PFSK-1 (cell line): ENCODE measurements around the gene PTTG1IP.

Experiments used
- FOXP2 ChIP-seq: optimal IDR thresholded peaks from 2 replicates; pipeline ENCODE3; 2011; ENCODE audit warnings: borderline replicate concordance, control low read depth, inconsistent platforms; ENCODE audit not compliant: insufficient read depth; ENCODE audit errors: extremely low read length, extremely low read depth
- POLR2AphosphoS5 ChIP-seq: IDR thresholded peaks from 2 replicates; pipeline ENCODE4 v1.6.1; 2012; ENCODE audit warnings: low read depth, mild to moderate bottlenecking, control low read depth, low read length, moderate library complexity
- REST ChIP-seq, 2 experiments: IDR thresholded peaks; 2 replicates each; pipeline versions ENCODE4 v1.6.1 to v1.8.0; 2011 to 2012; ENCODE audit warnings: low read depth in 2 of 2, low read length in 2 of 2, control low read depth in 1 of 2, inconsistent platforms in 1 of 2, mild to moderate bottlenecking in 1 of 2, moderate library complexity in 1 of 2; ENCODE audit not compliant: insufficient read depth in 1 of 2
- SIN3A ChIP-seq: IDR thresholded peaks from 2 replicates; pipeline ENCODE4 v1.6.1; 2012; ENCODE audit warnings: mild to moderate bottlenecking, low read length, moderate library complexity, borderline replicate concordance; ENCODE audit not compliant: insufficient read depth
- TAF1 ChIP-seq: IDR thresholded peaks from 2 replicates; pipeline ENCODE4 v1.6.1; 2012; ENCODE audit warnings: low read length, control low read depth, borderline replicate concordance; ENCODE audit not compliant: insufficient read depth

The PTTG1IP gene

DNA sequence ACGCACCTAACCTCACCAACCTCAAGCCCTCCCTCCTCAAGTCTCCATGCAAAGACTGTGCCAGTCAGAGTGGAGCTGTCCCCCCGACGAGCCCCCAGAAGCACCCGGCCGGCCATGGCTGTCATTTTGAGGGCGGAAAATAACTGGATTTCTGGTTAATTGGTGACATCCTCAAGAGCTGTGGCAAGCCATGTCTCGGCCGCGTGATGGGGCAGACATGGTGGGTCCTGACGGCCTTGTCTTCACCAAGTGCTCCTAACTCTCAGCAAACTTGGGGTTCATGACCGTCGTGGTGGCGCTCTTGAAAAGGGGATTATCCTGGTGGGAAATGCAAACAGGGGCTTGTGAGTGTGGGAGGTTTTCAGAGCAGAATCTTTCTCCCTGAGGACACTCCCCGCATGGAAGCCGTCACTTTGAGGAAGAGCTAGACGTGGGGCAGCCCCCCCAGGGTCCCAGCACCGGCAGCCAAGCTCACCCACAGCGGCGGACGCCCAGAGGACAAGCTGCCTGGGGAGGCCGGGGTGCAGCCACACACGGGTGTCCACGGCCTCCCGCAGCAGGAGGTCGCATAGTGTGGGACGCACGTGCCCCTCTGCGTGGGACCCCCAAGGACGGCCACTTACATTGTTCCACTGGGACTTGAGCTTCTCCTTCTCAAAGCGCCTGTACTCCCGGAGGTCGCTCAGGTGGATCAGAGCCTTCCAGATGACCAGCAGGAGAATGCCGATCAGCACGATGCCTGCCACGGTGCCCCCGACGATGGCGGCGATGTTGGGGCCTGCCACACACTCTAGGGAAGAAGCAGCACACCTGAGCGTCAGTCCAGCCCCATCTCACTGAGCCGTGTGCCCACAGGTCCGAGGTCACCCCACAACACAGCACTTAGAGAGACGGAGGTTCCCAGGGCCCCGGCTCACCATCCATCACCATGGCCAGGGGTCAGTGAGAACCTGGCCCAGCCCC, 12.9 kb upstream of the PTTG1IP start:
- TF ChIP-seq POLR2AphosphoS5 (no peak), FOXP2 (no peak), SIN3A (no peak), REST (IDR thresholded peaks at IDR 0.05; ENCODE audit: insufficient read depth in 1 of 2, low read depth in 2 of 2, low read length in 2 of 2) (no peak), TAF1 (no peak)

DNA sequence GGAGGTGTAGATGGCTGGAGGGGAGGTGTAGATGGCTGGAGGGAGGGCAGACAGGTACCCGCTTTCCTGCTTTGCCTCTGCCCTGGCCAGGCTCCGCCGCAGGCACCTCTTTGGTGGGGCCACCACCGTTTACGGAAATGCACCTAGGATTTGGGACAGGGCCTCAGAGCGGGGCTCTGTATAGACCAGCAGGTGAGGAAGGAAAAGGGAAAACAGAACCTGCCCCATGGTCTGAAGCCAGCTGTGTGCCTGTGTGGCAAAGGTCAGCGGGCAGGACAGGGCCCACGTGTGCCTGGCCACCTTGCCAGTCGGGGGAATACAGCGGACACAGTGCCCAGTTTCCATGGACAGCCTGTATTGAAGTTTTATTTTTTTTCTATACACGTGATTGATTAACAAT, 12.1 kb upstream of the PTTG1IP start:
- TF ChIP-seq SIN3A (no peak), REST (IDR thresholded peaks at IDR 0.05; ENCODE audit: insufficient read depth in 1 of 2, low read depth in 2 of 2, low read length in 2 of 2) (no peak), POLR2AphosphoS5 (no peak), FOXP2 (no peak)

DNA sequence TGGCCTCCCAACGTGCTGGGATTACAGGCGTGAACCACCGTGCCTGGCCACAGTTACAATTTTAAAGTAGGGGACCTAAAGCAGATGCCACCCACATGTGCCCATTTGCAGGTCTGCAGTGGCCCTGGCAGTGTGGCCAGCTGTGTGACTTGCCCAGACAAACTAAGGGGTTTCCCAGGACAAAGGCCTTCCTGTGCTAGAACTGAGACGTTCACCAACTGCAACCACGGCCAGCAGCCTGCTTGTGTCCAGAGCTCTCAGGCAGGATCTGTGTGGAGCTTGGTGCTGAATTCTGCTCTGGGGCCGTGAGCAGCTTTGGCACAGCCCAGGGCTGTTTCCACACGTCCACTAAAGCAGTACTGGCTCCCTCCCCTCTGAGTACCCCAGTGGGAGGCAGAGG, 10.6 kb upstream of the PTTG1IP start:
- TF ChIP-seq FOXP2 (no peak), SIN3A (no peak), REST (IDR thresholded peaks at IDR 0.05; ENCODE audit: insufficient read depth in 1 of 2, low read depth in 2 of 2, low read length in 2 of 2) (no peak)

DNA sequence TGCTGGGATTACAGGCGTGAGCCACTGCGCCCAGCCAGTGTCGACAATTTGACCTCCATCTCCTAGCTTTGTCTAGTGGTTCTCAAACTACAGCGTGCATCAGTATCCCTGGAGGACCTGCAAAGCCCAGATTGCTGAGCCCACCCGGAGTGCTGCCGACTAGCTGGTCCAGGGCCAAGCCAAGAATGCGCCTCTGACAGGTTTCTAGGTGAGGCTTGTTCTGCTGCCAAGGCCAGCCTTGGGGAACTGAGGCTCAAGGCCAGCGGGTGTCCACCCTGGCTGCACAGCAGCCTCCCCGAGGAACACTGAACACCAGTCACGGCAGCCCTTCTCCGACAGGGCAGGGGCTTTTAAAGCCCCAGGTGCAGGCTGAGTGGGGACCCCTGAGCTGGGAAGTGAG, 9.8 kb upstream of the PTTG1IP start:
- TF ChIP-seq FOXP2 = no peak
- no peak for TF ChIP-seq POLR2AphosphoS5
- TF ChIP-seq TAF1 = no peak
- TF ChIP-seq REST (IDR thresholded peaks at IDR 0.05; ENCODE audit: insufficient read depth in 1 of 2, low read depth in 2 of 2, low read length in 2 of 2) = no peak
- TF ChIP-seq SIN3A = no peak
